GM19324 (cell line): Measurements from ENCODE around the gene HTR3E.

Experiments
- ATAC-seq: cut with Tn5 transposase; IDR thresholded peaks from one replicate; pipeline ENCODE4 v1.9.1; 2021; ENCODE audit warnings: mild to moderate bottlenecking, moderate library complexity; ENCODE audit not compliant: unreplicated experiment, low FRiP score

The HTR3E gene

GRCh38 chr3:184154885-184155643, 58.2 kb downstream of the HTR3E start, which contains the start of gene DVL3:
TSS of gene DVL3 (plus strand) at chr3:184155377. CDS start at chr3:184155636, 259 bp downstream.
- ATAC-seq: peak; percentile 82

GRCh38 chr3:184155644-184156521, 59.0 kb downstream of the HTR3E start:
- ATAC-seq: peak; percentile 26

GRCh38 chr3:184156522-184156955, 59.7 kb downstream of the HTR3E start:
- no peak for ATAC-seq
